A673 (cell line): ENCODE data around the gene MDFIC. TPM values are rescaled to one million over a fixed set of nuclear protein-coding genes. Genes with fewer than 3 reads are reported as not detected.

Experiments used
- BruUV-seq: library from RNA; stranded (reverse); fragments of 400-500 nt; replicated peaks from 2 replicates; lab custom pipeline; 2021; lab: Mats Ljungman, UMichigan
- CTCF ChIA-PET: fragments of 300-600 bp; sonication (Branson Sonifier 250); formaldehyde crosslinking; loops from one replicate; lab custom pipeline; 2022; ENCODE audit warnings: antibody characterized with exemption; lab: Charles Lee
- POLR2A ChIA-PET: fragments of 300-600 bp; sonication (Branson Sonifier 250); formaldehyde crosslinking; loops from one replicate; lab custom pipeline; 2022; ENCODE audit warnings: antibody characterized with exemption; ENCODE audit not compliant: low non-redundant PET; lab: Charles Lee
- DNase-seq: peaks from one replicate; pipeline ENCODE4 v3.0.0-alpha.2; 2015; ENCODE audit warnings: low spot score
- H3K27ac ChIP-seq: fragments of 200-600 bp; sonication (generic); 2 replicates; pipeline ENCODE4 v1.5.1; 2016; ENCODE audit warnings: mixed run types, low read depth, mild to moderate bottlenecking, mixed read lengths, antibody characterized with exemption, low read length; ENCODE audit not compliant: poor library complexity, severe bottlenecking
- H3K27me3 ChIP-seq: fragments of 200-600 bp; sonication (generic); replicated peaks from 2 replicates; pipeline ENCODE4 v1.6.1; 2017; ENCODE audit warnings: mixed run types, low read depth, mild to moderate bottlenecking, mixed read lengths, antibody characterized with exemption, low read length; ENCODE audit not compliant: insufficient read depth, poor library complexity
- H3K36me3 ChIP-seq: fragments of 200-600 bp; sonication (generic); 2 replicates; pipeline ENCODE4 v1.6.1; 2016; ENCODE audit warnings: mixed run types, mild to moderate bottlenecking, mixed read lengths, antibody characterized with exemption, low read length; ENCODE audit not compliant: insufficient read depth, poor library complexity, severe bottlenecking
- H3K4me1 ChIP-seq: fragments of 200-600 bp; sonication (generic); 2 replicates; pipeline ENCODE4 v1.6.1; 2017; ENCODE audit warnings: mixed run types, mild to moderate bottlenecking, mixed read lengths, antibody characterized with exemption, low read length; ENCODE audit not compliant: insufficient read depth, poor library complexity, severe bottlenecking
- H3K4me3 ChIP-seq: fragments of 200-600 bp; sonication (generic); 2 replicates; pipeline ENCODE4 v1.5.1; 2016; ENCODE audit warnings: low read depth, mixed run types, mild to moderate bottlenecking, mixed read lengths, low read length; ENCODE audit not compliant: poor library complexity, severe bottlenecking
- H3K9me3 ChIP-seq: fragments of 200-600 bp; sonication (generic); 2 replicates; pipeline ENCODE4 v1.6.1; 2016; ENCODE audit warnings: mixed run types, low read depth, mild to moderate bottlenecking, mixed read lengths, antibody characterized with exemption, low read length; ENCODE audit not compliant: poor library complexity, severe bottlenecking
- EZH2 ChIP-seq: fragments of 200-600 bp; sonication (generic); IDR thresholded peaks from 2 replicates; pipeline ENCODE4 v1.6.1; 2017; ENCODE audit warnings: borderline replicate concordance, low read depth, mild to moderate bottlenecking, mixed read lengths, antibody characterized with exemption, low read length; ENCODE audit not compliant: poor library complexity, severe bottlenecking
- intact Hi-C: fragments of 100-400 bp; cut with micrococcal nuclease; formaldehyde crosslinking; loops from one replicate; pipeline ENCODE4 v1.10.0; 2022; ENCODE audit not compliant: unreplicated experiment
- total RNA-seq: library from RNA; stranded (reverse); gene quantifications from 2 replicates; pipeline ENCODE4 v1.2.3, GENCODE V29; 2021
- TF ChIP-seq, protein P1 (sequence below): fragments of 300-800, 200-600 bp; sonication (generic); conservative IDR thresholded peaks from 2 replicates; pipeline ENCODE4 v1.5.1; 2017; ENCODE audit warnings: low read depth, mild to moderate bottlenecking, antibody characterized with exemption, low read length, moderate library complexity, mixed read lengths

MDFIC gene
- total RNA-seq, 1 experiment from 2014 or later = 32.6 TPM

DNA sequence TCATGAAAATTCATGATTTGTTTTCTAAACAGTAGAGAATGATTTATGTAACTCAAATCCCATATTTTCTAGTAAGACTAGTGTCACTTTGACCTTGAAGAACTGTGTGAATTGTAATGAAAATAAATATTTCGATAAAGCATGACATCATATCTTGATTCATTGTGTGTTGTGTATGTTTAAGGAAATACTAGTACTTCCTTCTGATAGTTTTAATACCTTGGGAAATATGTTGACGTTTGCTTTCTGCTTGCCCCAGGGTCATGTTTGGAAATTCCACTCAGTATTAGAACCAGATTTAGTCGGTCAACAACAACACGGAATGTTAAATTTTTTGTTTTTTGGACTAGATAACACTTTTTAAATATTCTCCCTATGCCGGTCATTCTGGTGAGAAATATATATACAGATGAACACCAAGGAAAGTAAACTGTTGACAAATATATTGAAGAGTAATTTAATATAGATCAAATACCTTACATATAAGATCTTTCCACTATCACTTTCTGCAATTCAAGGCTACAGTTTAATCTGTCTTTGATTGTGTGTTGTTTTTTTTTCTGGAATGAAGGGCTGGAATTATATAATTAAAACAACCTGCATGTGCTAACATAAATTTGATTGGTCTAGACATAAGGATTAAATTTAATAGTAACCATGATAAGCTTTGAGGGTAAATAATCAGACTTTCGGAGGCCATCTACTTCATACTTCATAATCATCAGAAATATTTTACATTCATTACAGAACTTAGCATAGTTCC is 126.2 kb downstream of the MDFIC start:
- Histone ChIP-seq H3K36me3 (no peaks in the 10 kb centered on the region), H3K27ac (no peak overlapping the region), H3K9me3 (no peaks in the 10 kb centered on the region), H3K4me3 (no peak overlapping the region), H3K4me1 (no peaks in the 10 kb centered on the region), H3K27me3 (no peaks in the 10 kb centered on the region)
- POLR2A ChIA-PET = no interaction called here
- no TSS peak for BruUV-seq
- CTCF ChIA-PET = no interaction called here
- DNase-seq = no peak
- TF ChIP-seq, protein P1, sequence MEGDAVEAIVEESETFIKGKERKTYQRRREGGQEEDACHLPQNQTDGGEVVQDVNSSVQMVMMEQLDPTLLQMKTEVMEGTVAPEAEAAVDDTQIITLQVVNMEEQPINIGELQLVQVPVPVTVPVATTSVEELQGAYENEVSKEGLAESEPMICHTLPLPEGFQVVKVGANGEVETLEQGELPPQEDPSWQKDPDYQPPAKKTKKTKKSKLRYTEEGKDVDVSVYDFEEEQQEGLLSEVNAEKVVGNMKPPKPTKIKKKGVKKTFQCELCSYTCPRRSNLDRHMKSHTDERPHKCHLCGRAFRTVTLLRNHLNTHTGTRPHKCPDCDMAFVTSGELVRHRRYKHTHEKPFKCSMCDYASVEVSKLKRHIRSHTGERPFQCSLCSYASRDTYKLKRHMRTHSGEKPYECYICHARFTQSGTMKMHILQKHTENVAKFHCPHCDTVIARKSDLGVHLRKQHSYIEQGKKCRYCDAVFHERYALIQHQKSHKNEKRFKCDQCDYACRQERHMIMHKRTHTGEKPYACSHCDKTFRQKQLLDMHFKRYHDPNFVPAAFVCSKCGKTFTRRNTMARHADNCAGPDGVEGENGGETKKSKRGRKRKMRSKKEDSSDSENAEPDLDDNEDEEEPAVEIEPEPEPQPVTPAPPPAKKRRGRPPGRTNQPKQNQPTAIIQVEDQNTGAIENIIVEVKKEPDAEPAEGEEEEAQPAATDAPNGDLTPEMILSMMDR = no peak
- no peak for TF ChIP-seq EZH2
- intact Hi-C loops = no loop called here

DNA sequence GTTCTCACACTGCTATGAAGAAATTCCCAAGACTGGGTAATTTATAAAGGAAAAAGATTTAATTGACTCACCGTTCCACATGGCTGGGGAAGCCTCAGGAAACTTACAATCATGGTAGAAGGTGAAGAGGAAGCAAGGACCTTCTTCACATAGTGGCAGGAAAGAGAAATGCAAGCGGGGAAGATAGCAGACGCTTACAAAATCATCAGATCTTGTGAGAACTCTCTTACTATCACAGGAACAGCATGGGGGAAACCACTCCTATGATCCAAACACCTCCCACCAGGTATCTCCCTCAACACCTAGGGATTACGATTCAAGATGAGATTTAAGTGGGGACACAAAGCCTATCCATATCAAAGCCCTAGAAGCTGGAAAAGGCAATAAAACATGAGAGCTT is 130.8 kb downstream of the MDFIC start:
- H3K9me3 ChIP-seq = no peaks in the 10 kb centered on the region
- no peak for DNase-seq
- no TSS peak for BruUV-seq
- no peaks in the 10 kb centered on the region for H3K27me3 ChIP-seq
- ChIA-PET CTCF (no interaction called here), POLR2A (no interaction called here)
- no peak overlapping the region for H3K27ac ChIP-seq
- TF ChIP-seq, protein P1 = no peak
- no peak for TF ChIP-seq EZH2
- no peak overlapping the region for H3K4me3 ChIP-seq
- no peaks in the 10 kb centered on the region for H3K36me3 ChIP-seq
- intact Hi-C loops = no loop called here
- H3K4me1 ChIP-seq = no peaks in the 10 kb centered on the region

DNA sequence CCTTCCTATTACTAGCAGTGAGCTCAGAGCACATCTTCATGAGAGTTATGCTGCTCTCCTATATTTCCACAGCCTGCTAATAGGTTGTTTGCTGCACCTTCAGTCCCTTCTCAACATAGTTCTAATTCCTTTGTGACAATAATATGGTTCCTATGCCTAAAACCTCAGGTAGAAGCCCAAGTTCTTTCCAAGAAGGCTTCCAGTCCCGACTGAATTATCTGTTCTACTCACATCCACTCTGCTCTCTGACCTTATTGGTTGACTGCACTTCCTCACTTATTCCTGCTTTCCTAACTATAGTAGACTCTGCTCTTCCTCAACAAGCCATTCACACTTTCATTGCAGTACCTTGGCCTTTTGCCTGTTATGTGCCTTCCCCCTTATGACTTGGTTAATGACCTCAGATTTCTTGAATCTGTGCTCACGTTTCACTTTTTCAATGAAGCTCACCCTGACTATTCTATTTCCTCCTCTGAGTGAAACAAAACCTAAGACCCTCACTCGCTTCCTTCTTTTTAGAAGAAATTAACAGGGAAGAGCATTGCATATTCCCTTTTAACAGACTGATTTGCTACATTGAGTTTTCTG is 132.7 kb downstream of the MDFIC start:
- ChIA-PET CTCF (no interaction called here), POLR2A (interaction anchor here (0.6 kb wide), 1 partner anchor 14 kb away, joined by 3 read pairs; no protein-coding TSS in a partner anchor)
- intact Hi-C loops = no loop called here
- Histone ChIP-seq H3K4me3 (no peak overlapping the region), H3K27ac (no peak overlapping the region), H3K4me1 (no peaks in the 10 kb centered on the region), H3K9me3 (no peaks in the 10 kb centered on the region), H3K27me3 (no peaks in the 10 kb centered on the region), H3K36me3 (no peaks in the 10 kb centered on the region)
- no TSS peak for BruUV-seq
- TF ChIP-seq, protein P1 = no peak
- DNase-seq = no peak
